ENCODE data around the gene ELAC2.

The ELAC2 gene

GRCh38 chr17:13030459-13031300 is 12.9 kb upstream of the ELAC2 start:
- no peak overlapping the region for H2AFZ ChIP-seq
- H3K4me2 ChIP-seq (ENCODE audit: low read length), result no peak overlapping the region
- no peak overlapping the region for H3K9ac ChIP-seq
- H3K27ac ChIP-seq, result no peak overlapping the region
- no peaks in the 10 kb centered on the region for H3K79me2 ChIP-seq
- H3K9me3 ChIP-seq (ENCODE audit: control insufficient read depth, low read length), result no peaks in the 10 kb centered on the region
- H3K4me1 ChIP-seq, result no peaks in the 10 kb centered on the region
- no peaks in the 10 kb centered on the region for H3K27me3 ChIP-seq (ENCODE audit: control insufficient read depth, insufficient read depth, low read length)
- no peaks in the 10 kb centered on the region for H3K36me3 ChIP-seq (ENCODE audit: control insufficient read depth, insufficient read depth, low read length)
- TF ChIP-seq CTCF (IDR thresholded peaks at IDR 0.05), result peak; percentile 81
- no peak overlapping the region for H3K4me3 ChIP-seq (ENCODE audit: low read depth, low read length)

- no peak overlapping the region for H2AFZ ChIP-seq
Measured at GRCh38 chr17:13030056-13030455, 12.2 kb upstream of the ELAC2 start.

GRCh38 chr17:13029340-13029739 is 11.5 kb upstream of the ELAC2 start:
- Histone ChIP-seq H3K9me3 (ENCODE audit: control insufficient read depth, low read length) (no peaks in the 10 kb centered on the region), H2AFZ (no peak overlapping the region), H3K9ac (no peak overlapping the region), H3K4me1 (no peaks in the 10 kb centered on the region), H3K4me2 (ENCODE audit: low read length) (no peak overlapping the region), H3K27ac (no peak overlapping the region), H3K4me3 (ENCODE audit: low read depth, low read length) (no peak overlapping the region), H3K36me3 (ENCODE audit: control insufficient read depth, insufficient read depth, low read length) (no peaks in the 10 kb centered on the region), H3K27me3 (ENCODE audit: control insufficient read depth, insufficient read depth, low read length) (no peaks in the 10 kb centered on the region), H3K79me2 (no peaks in the 10 kb centered on the region)
- TF ChIP-seq CTCF (IDR thresholded peaks at IDR 0.05), result no peak

More at GRCh38 chr17:13030056-13030455, 12.2 kb upstream of the ELAC2 start:
- H3K27me3 ChIP-seq (ENCODE audit: control insufficient read depth, insufficient read depth, low read length), result no peaks in the 10 kb centered on the region
- no peak overlapping the region for H3K4me3 ChIP-seq (ENCODE audit: low read depth, low read length)
- no peak for TF ChIP-seq CTCF (IDR thresholded peaks at IDR 0.05)
- no peak overlapping the region for H3K9ac ChIP-seq
- H3K9me3 ChIP-seq (ENCODE audit: control insufficient read depth, low read length), result no peaks in the 10 kb centered on the region
- no peak overlapping the region for H3K27ac ChIP-seq
- H3K4me1 ChIP-seq, result no peaks in the 10 kb centered on the region
- no peak overlapping the region for H3K4me2 ChIP-seq (ENCODE audit: low read length)
- no peaks in the 10 kb centered on the region for H3K36me3 ChIP-seq (ENCODE audit: control insufficient read depth, insufficient read depth, low read length)
- H3K79me2 ChIP-seq, result no peaks in the 10 kb centered on the region

DNA sequence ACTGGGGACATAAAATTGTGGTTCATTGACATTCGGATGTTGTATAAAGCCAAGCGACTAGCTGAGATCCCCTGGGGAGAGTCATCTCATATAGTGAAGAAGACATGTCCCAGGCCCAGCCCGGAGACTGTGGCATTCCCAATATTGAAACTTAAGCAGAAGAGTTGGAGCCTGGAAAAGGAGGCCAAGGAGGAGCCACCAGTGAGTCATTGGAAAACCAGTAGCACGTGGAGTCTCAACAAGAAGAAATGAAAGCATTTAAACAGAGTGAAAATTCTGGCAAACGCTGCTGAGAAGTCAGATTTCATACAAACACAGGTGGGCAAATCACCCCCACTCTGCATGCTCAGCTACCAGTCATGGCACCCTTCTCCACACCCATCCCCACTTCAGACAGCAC is 9.4 kb upstream of the ELAC2 start:
- H2AFZ ChIP-seq, result no peak overlapping the region
- no peak overlapping the region for H3K4me2 ChIP-seq (ENCODE audit: low read length)
- H3K4me1 ChIP-seq, result no peaks in the 10 kb centered on the region
- H3K36me3 ChIP-seq (ENCODE audit: control insufficient read depth, insufficient read depth, low read length), result no peaks in the 10 kb centered on the region
- no peak overlapping the region for H3K4me3 ChIP-seq (ENCODE audit: low read depth, low read length)
- no peak overlapping the region for H3K9ac ChIP-seq
- no peaks in the 10 kb centered on the region for H3K9me3 ChIP-seq (ENCODE audit: control insufficient read depth, low read length)
- no peak overlapping the region for H3K27ac ChIP-seq
- no peak for TF ChIP-seq CTCF (IDR thresholded peaks at IDR 0.05)
- H3K27me3 ChIP-seq (ENCODE audit: control insufficient read depth, insufficient read depth, low read length), result no peaks in the 10 kb centered on the region
- H3K79me2 ChIP-seq, result no peaks in the 10 kb centered on the region

GRCh38 chr17:13025687-13026086 is 7.9 kb upstream of the ELAC2 start:
- Histone ChIP-seq H3K9ac (no peak overlapping the region), H3K4me2 (ENCODE audit: low read length) (no peak overlapping the region), H3K27me3 (ENCODE audit: control insufficient read depth, insufficient read depth, low read length) (no peaks in the 10 kb centered on the region), H3K9me3 (ENCODE audit: control insufficient read depth, low read length) (no peaks in the 10 kb centered on the region), H3K4me3 (ENCODE audit: low read depth, low read length) (no peak overlapping the region), H3K27ac (no peak overlapping the region), H3K79me2 (no peaks in the 10 kb centered on the region), H3K36me3 (ENCODE audit: control insufficient read depth, insufficient read depth, low read length) (no peaks in the 10 kb centered on the region), H2AFZ (no peak overlapping the region), H3K4me1 (no peaks in the 10 kb centered on the region)
- no peak for TF ChIP-seq CTCF (IDR thresholded peaks at IDR 0.05)
